ENCODE measurements around the gene ARL14EP.

DNA sequence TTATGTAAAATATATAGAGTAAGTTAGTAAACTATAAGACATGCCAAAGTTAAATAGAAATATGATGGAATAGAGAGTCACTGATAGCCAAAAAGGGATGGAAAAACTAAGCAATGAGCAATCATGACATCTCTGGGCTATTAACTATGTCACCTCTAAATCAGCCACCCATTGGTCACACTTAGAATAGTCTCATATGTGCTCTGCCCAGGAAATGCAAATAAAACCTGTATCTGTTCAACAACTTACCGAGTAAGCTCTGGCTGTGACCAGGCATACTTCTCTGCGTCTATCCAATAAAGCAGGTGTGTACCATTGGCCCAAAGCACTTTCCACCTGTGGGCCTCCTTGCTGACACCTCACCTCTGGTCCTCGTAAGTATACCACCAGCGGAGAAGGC lies 1.6 kb upstream of the ARL14EP start:
- TF ChIP-seq, protein P1, sequence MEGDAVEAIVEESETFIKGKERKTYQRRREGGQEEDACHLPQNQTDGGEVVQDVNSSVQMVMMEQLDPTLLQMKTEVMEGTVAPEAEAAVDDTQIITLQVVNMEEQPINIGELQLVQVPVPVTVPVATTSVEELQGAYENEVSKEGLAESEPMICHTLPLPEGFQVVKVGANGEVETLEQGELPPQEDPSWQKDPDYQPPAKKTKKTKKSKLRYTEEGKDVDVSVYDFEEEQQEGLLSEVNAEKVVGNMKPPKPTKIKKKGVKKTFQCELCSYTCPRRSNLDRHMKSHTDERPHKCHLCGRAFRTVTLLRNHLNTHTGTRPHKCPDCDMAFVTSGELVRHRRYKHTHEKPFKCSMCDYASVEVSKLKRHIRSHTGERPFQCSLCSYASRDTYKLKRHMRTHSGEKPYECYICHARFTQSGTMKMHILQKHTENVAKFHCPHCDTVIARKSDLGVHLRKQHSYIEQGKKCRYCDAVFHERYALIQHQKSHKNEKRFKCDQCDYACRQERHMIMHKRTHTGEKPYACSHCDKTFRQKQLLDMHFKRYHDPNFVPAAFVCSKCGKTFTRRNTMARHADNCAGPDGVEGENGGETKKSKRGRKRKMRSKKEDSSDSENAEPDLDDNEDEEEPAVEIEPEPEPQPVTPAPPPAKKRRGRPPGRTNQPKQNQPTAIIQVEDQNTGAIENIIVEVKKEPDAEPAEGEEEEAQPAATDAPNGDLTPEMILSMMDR (IDR thresholded peaks at IDR 0.05 in 2 of 3, conservative IDR thresholded peaks at IDR 0.05 in 1 of 3; ENCODE audit: borderline replicate concordance in 1 of 3, insufficient read depth in 1 of 3, low read depth in 2 of 3, low read length in 2 of 3) = no peak
- TF ChIP-seq ZFX (IDR thresholded peaks at IDR 0.05) (no peak), POLR2A (IDR thresholded peaks at IDR 0.05; ENCODE audit: borderline replicate concordance, extremely low read depth, insufficient read depth, insufficient read length) (no peak), CEBPB (IDR thresholded peaks at IDR 0.05; ENCODE audit: low read depth) (no peak), YY1 (IDR thresholded peaks at IDR 0.05; ENCODE audit: extremely low read depth, insufficient replicate concordance, low read depth, low read length) (no peak), POLR2AphosphoS5 (IDR thresholded peaks at IDR 0.05; ENCODE audit: low read depth, low read length) (no peak), EZH2 (IDR thresholded peaks at IDR 0.05) (no peak), EZH2phosphoT487 (IDR thresholded peaks at IDR 0.05; ENCODE audit: borderline replicate concordance) (no peak), MAX (IDR thresholded peaks at IDR 0.05) (no peak)
- TF ChIP-seq, protein P2, sequence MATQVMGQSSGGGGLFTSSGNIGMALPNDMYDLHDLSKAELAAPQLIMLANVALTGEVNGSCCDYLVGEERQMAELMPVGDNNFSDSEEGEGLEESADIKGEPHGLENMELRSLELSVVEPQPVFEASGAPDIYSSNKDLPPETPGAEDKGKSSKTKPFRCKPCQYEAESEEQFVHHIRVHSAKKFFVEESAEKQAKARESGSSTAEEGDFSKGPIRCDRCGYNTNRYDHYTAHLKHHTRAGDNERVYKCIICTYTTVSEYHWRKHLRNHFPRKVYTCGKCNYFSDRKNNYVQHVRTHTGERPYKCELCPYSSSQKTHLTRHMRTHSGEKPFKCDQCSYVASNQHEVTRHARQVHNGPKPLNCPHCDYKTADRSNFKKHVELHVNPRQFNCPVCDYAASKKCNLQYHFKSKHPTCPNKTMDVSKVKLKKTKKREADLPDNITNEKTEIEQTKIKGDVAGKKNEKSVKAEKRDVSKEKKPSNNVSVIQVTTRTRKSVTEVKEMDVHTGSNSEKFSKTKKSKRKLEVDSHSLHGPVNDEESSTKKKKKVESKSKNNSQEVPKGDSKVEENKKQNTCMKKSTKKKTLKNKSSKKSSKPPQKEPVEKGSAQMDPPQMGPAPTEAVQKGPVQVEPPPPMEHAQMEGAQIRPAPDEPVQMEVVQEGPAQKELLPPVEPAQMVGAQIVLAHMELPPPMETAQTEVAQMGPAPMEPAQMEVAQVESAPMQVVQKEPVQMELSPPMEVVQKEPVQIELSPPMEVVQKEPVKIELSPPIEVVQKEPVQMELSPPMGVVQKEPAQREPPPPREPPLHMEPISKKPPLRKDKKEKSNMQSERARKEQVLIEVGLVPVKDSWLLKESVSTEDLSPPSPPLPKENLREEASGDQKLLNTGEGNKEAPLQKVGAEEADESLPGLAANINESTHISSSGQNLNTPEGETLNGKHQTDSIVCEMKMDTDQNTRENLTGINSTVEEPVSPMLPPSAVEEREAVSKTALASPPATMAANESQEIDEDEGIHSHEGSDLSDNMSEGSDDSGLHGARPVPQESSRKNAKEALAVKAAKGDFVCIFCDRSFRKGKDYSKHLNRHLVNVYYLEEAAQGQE (IDR thresholded peaks at IDR 0.05; ENCODE audit: low read depth) = no peak
